CD14-positive monocyte (primary cell): ENCODE data around the gene CAMK2A. TPM values are rescaled to one million over a fixed set of nuclear protein-coding genes. Genes with fewer than 3 reads are reported as not detected.

Experiments used
- DNase-seq, 3 donors: peaks; one replicate each; pipeline ENCODE4 v3.0.0-alpha.2; 2011 to 2022
- H2AFZ ChIP-seq: 2 replicates; pipeline ENCODE4 v1.6.0; 2012; ENCODE audit warnings: mild to moderate bottlenecking, low read depth, low read length, inconsistent platforms; ENCODE audit not compliant: insufficient read depth, poor library complexity, severe bottlenecking
- H3K27ac ChIP-seq, 2 donors: 1 replicate in 1 of 2; 2 replicates in 1 of 2; pipeline ENCODE4 v1.5.1; 2012 to 2013; ENCODE audit warnings: low read length in 2 of 2, control low read depth in 1 of 2, inconsistent platforms in 1 of 2, low read depth in 1 of 2, mild to moderate bottlenecking in 1 of 2
- H3K27me3 ChIP-seq, 2 donors: one replicate each; pipeline versions ENCODE4 v1.6.0 to v1.6.1; 2011 to 2013; ENCODE audit warnings: low read length in 2 of 2; ENCODE audit not compliant: control insufficient read depth in 2 of 2, insufficient read depth in 2 of 2
- H3K36me3 ChIP-seq, 2 donors: replicated peaks in 1 of 2; 1 replicate in 1 of 2; 2 replicates in 1 of 2; pipeline versions ENCODE4 v1.5.1 to v1.6.1; 2012 to 2013; ENCODE audit warnings: low read length in 2 of 2, control low read depth in 1 of 2, inconsistent platforms in 1 of 2, mild to moderate bottlenecking in 1 of 2; ENCODE audit not compliant: insufficient read depth in 2 of 2, control insufficient read depth in 1 of 2
- H3K4me1 ChIP-seq, 2 donors: 1 replicate in 1 of 2; 2 replicates in 1 of 2; pipeline versions ENCODE4 v1.5.1 to v1.6.1; 2012 to 2013; ENCODE audit warnings: low read length in 2 of 2, control low read depth in 1 of 2, inconsistent platforms in 1 of 2, mild to moderate bottlenecking in 1 of 2, moderate library complexity in 1 of 2; ENCODE audit not compliant: insufficient read depth in 2 of 2, control insufficient read depth in 1 of 2
- H3K4me2 ChIP-seq: replicated peaks from 2 replicates; pipeline ENCODE3; 2012; ENCODE audit warnings: low read length, moderate library complexity, mild to moderate bottlenecking; ENCODE audit not compliant: poor library complexity, severe bottlenecking; ENCODE audit errors: extremely low read depth
- H3K4me3 ChIP-seq, 3 experiments: fragments of 200-600 bp in 1 of 3; sonication (generic) in 1 of 3; replicated peaks in 1 of 3; 1 replicate in 2 of 3; 2 replicates in 1 of 3; pipeline ENCODE4 v1.5.1; 2011 to 2013; ENCODE audit warnings: low read length in 3 of 3, mild to moderate bottlenecking in 3 of 3, control low read depth in 2 of 3, low read depth in 2 of 3, inconsistent platforms in 1 of 3, moderate library complexity in 1 of 3
- H3K79me2 ChIP-seq: 2 replicates; pipeline ENCODE4 v1.6.0; 2012; ENCODE audit warnings: mild to moderate bottlenecking, control low read depth, inconsistent platforms, low read length, moderate library complexity; ENCODE audit not compliant: insufficient read depth
- H3K9ac ChIP-seq: 2 replicates; pipeline ENCODE4 v1.6.0; 2017; ENCODE audit warnings: low read length, mild to moderate bottlenecking; ENCODE audit not compliant: insufficient read depth, poor library complexity, severe bottlenecking
- H3K9me3 ChIP-seq, 2 donors: replicated peaks in 1 of 2; 1 replicate in 1 of 2; 2 replicates in 1 of 2; pipeline versions ENCODE4 v1.5.1 to v1.6.1; 2012 to 2013; ENCODE audit warnings: low read length in 2 of 2, control low read depth in 1 of 2; ENCODE audit not compliant: control insufficient read depth in 1 of 2, insufficient read depth in 1 of 2
- H4K20me1 ChIP-seq: 2 replicates; pipeline ENCODE4 v1.6.0; 2012; ENCODE audit warnings: mild to moderate bottlenecking, low read length, control low read depth, moderate library complexity; ENCODE audit not compliant: insufficient read depth
- H3K27ac Mint-ChIP-seq, 7 donors: one replicate each; pipeline ENCODE4 v1.8.0; 2020; ENCODE audit warnings: mild to moderate bottlenecking in 7 of 7, mixed read lengths in 7 of 7, moderate library complexity in 6 of 7, inconsistent platforms in 2 of 7
- H3K27me3 Mint-ChIP-seq, 3 donors: one replicate each; pipeline ENCODE4 v1.8.0; 2021 to 2022; ENCODE audit warnings: low read depth in 3 of 3, mild to moderate bottlenecking in 3 of 3, mixed read lengths in 3 of 3, moderate library complexity in 3 of 3, inconsistent platforms in 1 of 3
- H3K36me3 Mint-ChIP-seq, 2 donors: one replicate each; pipeline ENCODE4 v1.8.0; 2020; ENCODE audit warnings: mixed read lengths in 2 of 2, inconsistent platforms in 1 of 2, mild to moderate bottlenecking in 1 of 2
- H3K4me1 Mint-ChIP-seq: one replicate; pipeline ENCODE4 v1.8.0; 2020; ENCODE audit warnings: mild to moderate bottlenecking, mixed read lengths
- H3K4me3 Mint-ChIP-seq, 2 donors: one replicate each; pipeline ENCODE4 v1.8.0; 2020; ENCODE audit warnings: mild to moderate bottlenecking in 2 of 2, mixed read lengths in 2 of 2, moderate library complexity in 1 of 2
- H3K9me3 Mint-ChIP-seq, 7 donors: one replicate each; pipeline ENCODE4 v1.8.0; 2020 to 2022; ENCODE audit warnings: mixed read lengths in 7 of 7, mild to moderate bottlenecking in 6 of 7, moderate library complexity in 6 of 7, inconsistent platforms in 2 of 7
- CTCF ChIP-seq: fragments of 200-600 bp; IDR thresholded peaks from one replicate; pipeline ENCODE4 v1.8.0; 2022; ENCODE audit warnings: antibody characterized with exemption, mild to moderate bottlenecking
- WGBS: methylation state at CpG from one replicate; pipeline ENCODE4 v1.1.5; 2013; ENCODE audit warnings: missing lambda C conversion rate; ENCODE audit not compliant: insufficient coverage; 5-methylcytosine and 5-hydroxymethylcytosine counted together
- intact Hi-C, 2 donors: fragments of 100-400 bp; cut with micrococcal nuclease; formaldehyde crosslinking; loops; one replicate each; pipeline versions ENCODE4 v1.15.0 to v1.15.1; 2023
- polyA plus RNA-seq, 3 donors: library from polyadenylated mRNA; depleted of rRNA in 1 of 3; unstranded in 2 of 3; stranded (reverse) in 1 of 3; fragments of 300-500 nt in 2 of 3; fragments of >200 nt in 1 of 3; fragmentation: Illumina TruSeq in 2 of 3; gene quantifications; 1 replicate in 2 of 3; 2 replicates in 1 of 3; pipeline ENCODE4 v1.2.3, GENCODE V29; 2012 to 2021

CAMK2A gene
- polyA plus RNA-seq, 3 donors: not detected

- DNase-seq: no peak
- 93% methylated on average over 6 of the region's 8 CpGs for WGBS
- H3K4me1 Mint-ChIP-seq: no peaks in the 10 kb centered on the region
- no peaks in the 10 kb centered on the region for H3K79me2 ChIP-seq
- H3K27me3 Mint-ChIP-seq: peaks cover 1 to 4% (median 3%) of the 10 kb centered on the region in 3 donors
- H3K27ac ChIP-seq: no peak overlapping the region
- no peak overlapping the region for H3K27ac Mint-ChIP-seq
- no peaks in the 10 kb centered on the region for H3K9me3 ChIP-seq
- H3K4me1 ChIP-seq: no peaks in the 10 kb centered on the region
- H3K9ac ChIP-seq: no peak overlapping the region
- H3K27me3 ChIP-seq: no peaks in the 10 kb centered on the region
- no peaks in the 10 kb centered on the region for H3K36me3 Mint-ChIP-seq
- H3K4me2 ChIP-seq: no peak overlapping the region
- H3K9me3 Mint-ChIP-seq: peaks cover 0 to 2% (median 0%) of the 10 kb centered on the region in 7 donors
- H3K36me3 ChIP-seq: no peaks in the 10 kb centered on the region
- no peak overlapping the region for H3K4me3 ChIP-seq
- no peak overlapping the region for H3K4me3 Mint-ChIP-seq
- intact Hi-C loops: no loop called here
- no peak for TF ChIP-seq CTCF
- H4K20me1 ChIP-seq: no peaks in the 10 kb centered on the region
- H2AFZ ChIP-seq: no peak overlapping the region
These were observed 18.3 kb downstream of the CAMK2A start for GRCh38 chr5:150271296-150271692.

- no peak for DNase-seq
- Histone ChIP-seq H3K36me3 (no peaks in the 10 kb centered on the region), H3K4me1 (no peaks in the 10 kb centered on the region), H3K4me2 (no peak overlapping the region), H3K4me3 (no peak overlapping the region), H2AFZ (no peak overlapping the region), H3K27me3 (no peaks in the 10 kb centered on the region), H4K20me1 (no peaks in the 10 kb centered on the region), H3K79me2 (no peaks in the 10 kb centered on the region), H3K9me3 (no peaks in the 10 kb centered on the region), H3K9ac (no peak overlapping the region), H3K27ac (no peak overlapping the region)
- intact Hi-C loops: no loop called here
- H3K4me3 Mint-ChIP-seq: no peak overlapping the region
- WGBS: 81% methylated on average over 9 of the region's 12 CpGs
- no peaks in the 10 kb centered on the region for H3K36me3 Mint-ChIP-seq
- peaks cover 1 to 4% (median 3%) of the 10 kb centered on the region in 3 donors for H3K27me3 Mint-ChIP-seq
- H3K9me3 Mint-ChIP-seq: peaks cover 0 to 2% (median 0%) of the 10 kb centered on the region in 7 donors
- H3K4me1 Mint-ChIP-seq: no peaks in the 10 kb centered on the region
- no peak for TF ChIP-seq CTCF
- H3K27ac Mint-ChIP-seq: no peak overlapping the region
These were observed 18.9 kb downstream of the CAMK2A start for GRCh38 chr5:150270541-150271295.
